Glutamatergic neuron (in vitro differentiated cells): ENCODE measurements around the gene NFATC1. TPM values are rescaled to one million over a fixed set of nuclear protein-coding genes. Genes with fewer than 3 reads are reported as not detected.

Experiments
- DNase-seq: peaks from one replicate; pipeline ENCODE4 v3.0.0; 2022
- H3K27ac Mint-ChIP-seq: one replicate; pipeline ENCODE4 v1.8.0; 2020; ENCODE audit warnings: mild to moderate bottlenecking, mixed read lengths, inconsistent platforms; ENCODE audit not compliant: unreplicated experiment
- H3K27me3 Mint-ChIP-seq: one replicate; pipeline ENCODE4 v1.8.0; 2020; ENCODE audit warnings: mild to moderate bottlenecking, moderate library complexity, mixed read lengths, inconsistent platforms; ENCODE audit not compliant: unreplicated experiment
- H3K36me3 Mint-ChIP-seq: one replicate; pipeline ENCODE4 v1.8.0; 2020; ENCODE audit warnings: mild to moderate bottlenecking, mixed read lengths, inconsistent platforms; ENCODE audit not compliant: unreplicated experiment
- H3K4me1 Mint-ChIP-seq: one replicate; pipeline ENCODE4 v1.8.0; 2020; ENCODE audit warnings: mild to moderate bottlenecking, low read depth, mixed read lengths, inconsistent platforms; ENCODE audit not compliant: unreplicated experiment
- H3K4me3 Mint-ChIP-seq: one replicate; pipeline ENCODE4 v1.8.0; 2020; ENCODE audit warnings: mild to moderate bottlenecking, mixed read lengths, inconsistent platforms; ENCODE audit not compliant: unreplicated experiment
- H3K9me3 Mint-ChIP-seq: one replicate; pipeline ENCODE4 v1.8.0; 2020; ENCODE audit warnings: mild to moderate bottlenecking, moderate library complexity, mixed read lengths, inconsistent platforms; ENCODE audit not compliant: unreplicated experiment
- total RNA-seq: library from RNA; stranded (reverse); fragmentation: NEBNext Ultra II Directional; extraction: Animal tissue kit (Norgen Biotek cat#: 25700); gene quantifications from one replicate; pipeline ENCODE4 v1.2.1, GENCODE V29; 2021; ENCODE audit not compliant: unreplicated experiment
- TF ChIP-seq, protein P1 (sequence below): fragments of 200-600 bp; sonication (generic); IDR thresholded peaks from one replicate; pipeline ENCODE4 v1.5.0; 2021; ENCODE audit not compliant: partially characterized antibody, unreplicated experiment

The NFATC1 gene
- total RNA-seq, 1 donor from 2014 or later: 5.3 TPM

DNA sequence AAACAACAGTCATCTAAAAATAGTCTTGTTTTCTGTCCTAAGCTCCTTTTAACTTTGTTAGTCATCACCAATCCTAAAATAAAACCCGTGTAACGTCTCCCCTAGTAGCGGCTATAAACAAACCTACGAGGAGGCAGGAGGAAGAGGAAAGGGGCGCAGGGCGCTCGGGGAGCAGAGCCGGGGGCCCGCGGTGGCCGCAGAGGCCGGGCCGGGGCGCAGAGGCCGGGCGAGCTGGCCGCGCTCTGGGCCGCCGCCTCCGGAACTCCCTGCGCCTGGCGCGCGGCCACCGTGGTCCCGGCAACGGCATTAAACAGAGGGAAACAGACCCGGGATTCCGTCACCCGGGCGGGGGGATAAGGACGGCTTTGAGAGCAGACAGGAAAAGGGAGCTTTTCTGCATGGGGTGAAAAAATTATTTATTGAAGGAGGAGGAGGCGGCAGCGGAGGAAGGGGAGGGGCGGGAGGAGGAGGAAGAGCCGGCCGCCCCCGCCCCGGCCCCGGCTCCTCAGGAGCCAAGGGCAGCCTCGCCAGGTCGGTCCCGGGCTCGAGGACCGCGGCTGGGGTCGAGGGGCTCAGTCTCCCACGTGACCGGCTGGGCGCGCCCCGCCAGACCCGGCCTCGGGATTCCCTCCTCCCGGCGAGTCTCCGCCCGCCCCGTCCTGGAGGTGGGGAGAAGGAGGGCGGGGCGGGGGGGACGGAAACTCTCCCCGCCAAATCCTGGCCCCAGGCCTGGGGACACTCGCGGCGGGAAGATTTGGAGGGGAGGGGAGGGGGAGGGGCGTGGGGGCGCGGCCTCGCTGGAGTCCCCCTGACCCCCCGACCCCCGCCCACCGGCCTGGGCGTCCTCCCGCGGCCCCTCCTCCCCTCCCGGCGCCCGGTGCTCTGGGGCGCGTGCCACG is 1.8 kb upstream of the NFATC1 start:
- TF ChIP-seq, protein P1, sequence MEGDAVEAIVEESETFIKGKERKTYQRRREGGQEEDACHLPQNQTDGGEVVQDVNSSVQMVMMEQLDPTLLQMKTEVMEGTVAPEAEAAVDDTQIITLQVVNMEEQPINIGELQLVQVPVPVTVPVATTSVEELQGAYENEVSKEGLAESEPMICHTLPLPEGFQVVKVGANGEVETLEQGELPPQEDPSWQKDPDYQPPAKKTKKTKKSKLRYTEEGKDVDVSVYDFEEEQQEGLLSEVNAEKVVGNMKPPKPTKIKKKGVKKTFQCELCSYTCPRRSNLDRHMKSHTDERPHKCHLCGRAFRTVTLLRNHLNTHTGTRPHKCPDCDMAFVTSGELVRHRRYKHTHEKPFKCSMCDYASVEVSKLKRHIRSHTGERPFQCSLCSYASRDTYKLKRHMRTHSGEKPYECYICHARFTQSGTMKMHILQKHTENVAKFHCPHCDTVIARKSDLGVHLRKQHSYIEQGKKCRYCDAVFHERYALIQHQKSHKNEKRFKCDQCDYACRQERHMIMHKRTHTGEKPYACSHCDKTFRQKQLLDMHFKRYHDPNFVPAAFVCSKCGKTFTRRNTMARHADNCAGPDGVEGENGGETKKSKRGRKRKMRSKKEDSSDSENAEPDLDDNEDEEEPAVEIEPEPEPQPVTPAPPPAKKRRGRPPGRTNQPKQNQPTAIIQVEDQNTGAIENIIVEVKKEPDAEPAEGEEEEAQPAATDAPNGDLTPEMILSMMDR: no peak
- H3K4me3 Mint-ChIP-seq: peak overlapping the region; percentile 78

DNA sequence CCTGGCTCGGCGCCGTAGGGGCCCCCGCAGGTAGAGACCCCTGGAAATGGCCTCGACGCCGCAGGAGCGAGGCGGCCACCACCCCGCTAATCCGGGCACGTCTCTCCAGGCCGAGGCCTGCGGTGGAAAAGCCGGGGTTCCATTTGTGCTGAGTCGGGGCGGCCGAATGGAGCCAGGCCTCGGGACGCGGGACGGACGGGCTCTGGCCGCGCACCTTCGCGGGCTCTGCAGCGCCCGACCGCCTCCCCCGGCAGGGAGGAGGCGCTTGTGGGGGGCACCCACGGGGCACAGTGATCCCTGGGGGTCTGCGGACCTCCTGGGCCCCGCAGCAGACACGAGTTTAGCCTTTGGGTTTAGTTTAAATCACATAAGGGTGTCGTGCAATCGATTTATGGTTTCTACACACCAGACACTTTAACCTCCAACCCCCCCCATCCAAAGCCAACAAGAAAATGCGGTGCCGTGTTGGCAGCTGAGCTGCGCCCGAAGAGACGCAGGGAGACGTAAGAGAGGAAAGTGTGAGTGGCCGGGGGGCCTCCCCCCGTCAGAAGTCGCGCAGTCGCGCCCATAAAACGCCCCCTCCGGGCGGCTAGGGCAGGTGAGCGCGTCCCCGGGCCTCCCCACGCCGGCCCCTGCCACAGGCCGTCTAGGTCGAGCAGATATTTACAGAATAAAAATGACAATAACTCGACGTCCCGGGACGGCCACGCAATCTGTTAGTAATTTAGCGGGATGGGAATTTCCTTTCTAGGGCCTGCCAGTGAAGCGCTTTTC is 1.0 kb upstream of the NFATC1 start:
- Mint-ChIP-seq H3K9me3 (peaks cover 14% of the 10 kb centered on the region), H3K4me1 (peaks cover 2% of the 10 kb centered on the region), H3K27ac (no peak overlapping the region), H3K36me3 (peaks cover 5% of the 10 kb centered on the region), H3K4me3 (peak overlapping the region; percentile 68), H3K27me3 (peaks cover 14% of the 10 kb centered on the region)
- TF ChIP-seq, protein P1: no peak
- DNase-seq: peak; percentile 56

More for the DNA sequence above, 1.8 kb upstream of the NFATC1 start:
- H3K36me3 Mint-ChIP-seq: peaks cover 5% of the 10 kb centered on the region
- peaks cover 13% of the 10 kb centered on the region for H3K9me3 Mint-ChIP-seq
- peaks cover under 1% of the 10 kb centered on the region for H3K4me1 Mint-ChIP-seq
- H3K27me3 Mint-ChIP-seq: peaks cover 17% of the 10 kb centered on the region
- no peak overlapping the region for H3K27ac Mint-ChIP-seq
- peak; percentile 65 for DNase-seq

DNA sequence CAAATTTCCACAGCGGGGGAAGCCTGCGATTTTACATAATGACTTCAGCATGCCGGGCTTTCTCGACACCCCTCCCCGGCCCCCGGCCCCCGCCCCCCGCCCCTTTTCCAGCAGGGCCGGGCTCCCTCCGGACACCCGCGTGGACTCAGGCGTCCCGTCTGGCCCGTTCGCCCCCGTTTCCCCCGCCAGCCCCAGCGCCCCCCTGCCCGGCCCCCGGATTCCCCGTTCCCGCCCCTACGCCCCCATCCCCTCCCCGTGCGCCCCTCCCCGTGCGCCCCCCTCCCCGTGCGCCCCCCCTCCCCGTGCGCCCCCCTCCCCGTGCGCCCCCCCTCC is 456 bp upstream of the NFATC1 start:
- Mint-ChIP-seq H3K36me3 (peaks cover 5% of the 10 kb centered on the region), H3K9me3 (peaks cover 14% of the 10 kb centered on the region), H3K4me3 (peak overlapping the region; percentile 57), H3K27me3 (peaks cover 14% of the 10 kb centered on the region), H3K4me1 (peaks cover 2% of the 10 kb centered on the region), H3K27ac (no peak overlapping the region)
- TF ChIP-seq, protein P1: no peak
- DNase-seq: peak; percentile 27

DNA sequence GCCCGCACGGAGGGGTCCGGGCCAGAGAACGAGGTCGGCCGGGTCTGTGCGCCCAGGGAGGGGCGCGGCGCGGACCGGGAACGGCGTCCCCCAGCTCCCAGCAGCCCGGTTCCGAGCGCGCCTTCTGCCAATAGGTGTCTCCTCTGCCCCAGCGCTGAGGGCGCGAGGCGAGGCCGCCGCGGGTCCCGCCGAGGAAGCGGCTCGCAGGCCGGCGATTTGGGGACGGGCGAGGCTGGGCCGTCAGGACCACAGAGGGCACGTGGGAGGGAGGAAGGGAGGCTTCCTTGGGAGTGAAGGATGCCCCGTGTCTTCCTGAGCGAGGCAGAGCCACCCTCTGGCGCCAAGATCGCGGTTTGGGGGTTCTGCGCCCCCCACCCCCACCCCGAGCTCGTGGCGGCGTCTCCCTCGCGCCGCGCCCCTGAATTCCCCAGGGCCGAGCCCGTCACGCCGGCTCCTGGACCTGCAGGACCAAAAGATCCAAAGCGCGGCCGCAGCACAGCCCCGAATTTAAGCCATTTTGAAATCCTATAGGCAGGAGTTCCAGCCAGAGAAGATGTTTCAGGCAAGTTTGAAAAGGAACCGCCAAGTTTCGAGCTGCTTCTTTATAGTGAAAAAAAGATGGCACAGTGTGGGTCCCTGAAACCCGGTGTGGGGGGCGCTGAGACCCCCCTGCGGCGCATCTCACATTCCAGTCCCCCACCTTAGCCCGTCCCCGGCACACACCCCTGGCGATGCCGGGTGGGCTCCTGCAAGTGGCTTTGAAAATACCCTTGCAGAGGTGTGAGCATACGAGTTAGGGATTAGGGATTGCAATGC is 909 bp downstream of the NFATC1 start:
- peak; percentile 68 for DNase-seq
- Mint-ChIP-seq H3K36me3 (no peaks in the 10 kb centered on the region), H3K27ac (no peak overlapping the region), H3K4me1 (peaks cover 2% of the 10 kb centered on the region), H3K9me3 (peaks cover 10% of the 10 kb centered on the region), H3K4me3 (no peak overlapping the region), H3K27me3 (peaks cover 10% of the 10 kb centered on the region)
- TF ChIP-seq, protein P1: no peak
